Astrocyte of the spinal cord (primary cell): ENCODE results near the gene PLXNA2.

ENCODE experiments used
- DNase-seq: peaks from one replicate; pipeline ENCODE4 v3.0.0; 2011; ENCODE audit warnings: low read depth, low spot score
- H3K4me3 ChIP-seq: 2 replicates; pipeline ENCODE4 v1.5.1; 2011; ENCODE audit warnings: low read depth, mild to moderate bottlenecking, low read length, moderate library complexity
- in situ Hi-C: cut with HindIII; loops from 2 replicates; pipeline ENCODE4 v1.10.0; 2017; ENCODE audit warnings: low sequenced_read_pairs
- TF ChIP-seq, protein P1 (sequence below): IDR thresholded peaks from 2 replicates; pipeline ENCODE4 v1.5.1; 2012; ENCODE audit warnings: low read depth, mild to moderate bottlenecking, low read length, inconsistent platforms

PLXNA2 gene

DNA sequence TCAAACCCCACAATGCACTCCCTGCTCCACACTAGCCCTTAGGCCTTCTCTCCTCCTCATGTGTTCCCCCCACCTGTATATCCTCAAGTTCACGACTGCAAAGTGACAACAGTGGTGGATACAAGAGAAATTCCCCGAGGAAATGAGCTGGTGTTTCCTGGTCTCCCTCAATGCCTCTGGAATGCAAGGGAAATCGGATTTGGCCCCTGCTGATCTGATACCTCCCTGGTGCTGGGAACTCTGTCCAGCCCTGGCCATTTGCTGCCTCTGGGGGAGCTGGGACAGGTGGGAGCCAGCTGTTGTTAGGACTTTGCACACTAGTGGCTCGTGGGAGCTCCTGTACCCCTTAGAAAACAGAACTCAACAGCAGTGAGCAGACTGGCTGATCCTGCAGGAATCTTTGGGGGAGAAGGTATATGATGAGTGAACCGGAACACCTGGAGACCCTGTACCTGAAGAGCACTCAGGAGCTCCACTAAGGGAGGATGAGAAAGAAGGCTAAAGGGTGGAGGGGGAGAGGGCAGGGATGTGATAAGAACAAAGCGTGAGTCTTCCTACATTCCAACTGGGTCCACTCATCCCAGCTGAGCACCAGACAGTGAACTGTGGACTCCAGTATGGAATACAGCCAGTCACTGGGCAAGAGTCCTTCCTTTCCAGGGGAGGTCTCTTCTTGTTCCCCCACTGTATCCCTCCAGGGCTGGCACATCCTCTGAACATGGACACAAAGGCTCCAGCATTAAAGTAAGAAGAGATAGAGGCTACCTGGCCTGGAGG lies 69.3 kb downstream of the PLXNA2 start:
- TF ChIP-seq, protein P1, sequence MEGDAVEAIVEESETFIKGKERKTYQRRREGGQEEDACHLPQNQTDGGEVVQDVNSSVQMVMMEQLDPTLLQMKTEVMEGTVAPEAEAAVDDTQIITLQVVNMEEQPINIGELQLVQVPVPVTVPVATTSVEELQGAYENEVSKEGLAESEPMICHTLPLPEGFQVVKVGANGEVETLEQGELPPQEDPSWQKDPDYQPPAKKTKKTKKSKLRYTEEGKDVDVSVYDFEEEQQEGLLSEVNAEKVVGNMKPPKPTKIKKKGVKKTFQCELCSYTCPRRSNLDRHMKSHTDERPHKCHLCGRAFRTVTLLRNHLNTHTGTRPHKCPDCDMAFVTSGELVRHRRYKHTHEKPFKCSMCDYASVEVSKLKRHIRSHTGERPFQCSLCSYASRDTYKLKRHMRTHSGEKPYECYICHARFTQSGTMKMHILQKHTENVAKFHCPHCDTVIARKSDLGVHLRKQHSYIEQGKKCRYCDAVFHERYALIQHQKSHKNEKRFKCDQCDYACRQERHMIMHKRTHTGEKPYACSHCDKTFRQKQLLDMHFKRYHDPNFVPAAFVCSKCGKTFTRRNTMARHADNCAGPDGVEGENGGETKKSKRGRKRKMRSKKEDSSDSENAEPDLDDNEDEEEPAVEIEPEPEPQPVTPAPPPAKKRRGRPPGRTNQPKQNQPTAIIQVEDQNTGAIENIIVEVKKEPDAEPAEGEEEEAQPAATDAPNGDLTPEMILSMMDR: no peak
- no peak for DNase-seq
- H3K4me3 ChIP-seq: no peak overlapping the region
- in situ Hi-C loops: no loop called here

DNA sequence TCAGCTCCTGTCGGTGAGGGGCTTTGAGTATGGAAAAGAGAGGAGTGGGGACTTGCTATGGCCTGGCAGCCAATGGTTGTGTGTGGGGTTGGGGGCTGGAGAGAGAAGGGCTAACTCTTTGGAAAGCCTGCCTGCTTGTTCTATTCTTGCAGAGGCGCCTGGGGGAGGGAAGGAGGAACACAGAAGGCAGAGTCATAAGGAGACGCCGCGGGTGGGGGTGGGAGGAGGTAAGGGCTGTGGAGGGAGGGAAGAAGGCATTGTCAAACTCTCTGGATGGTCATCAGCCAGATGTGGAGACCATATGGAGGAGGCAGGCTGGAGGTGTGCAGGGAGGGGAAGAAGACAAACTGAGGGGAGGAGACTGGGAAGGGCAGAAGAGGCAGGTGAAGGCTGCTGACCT lies 70.0 kb downstream of the PLXNA2 start:
- no peak for DNase-seq
- in situ Hi-C loops: no loop called here
- TF ChIP-seq, protein P1: no peak
- no peak overlapping the region for H3K4me3 ChIP-seq

DNA sequence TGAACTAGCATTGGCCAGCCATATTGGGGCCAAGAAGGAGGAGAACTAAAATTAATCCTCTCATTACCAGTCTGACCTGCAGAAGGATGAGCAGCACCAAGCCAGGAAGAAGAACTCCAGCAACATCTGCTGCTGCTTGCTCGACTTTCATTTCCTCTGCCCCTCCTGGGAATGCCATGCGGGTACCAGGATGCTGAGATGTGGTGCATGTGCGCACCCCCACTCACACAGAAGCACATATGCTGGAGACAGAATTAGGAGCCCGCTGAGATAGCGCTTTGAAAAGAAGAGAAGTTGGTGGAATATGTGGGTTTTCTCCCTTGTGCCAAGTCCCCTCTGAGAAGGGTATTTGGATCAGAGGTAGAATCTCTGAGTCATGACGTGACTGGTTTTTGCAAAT lies 70.4 kb downstream of the PLXNA2 start:
- in situ Hi-C loops: no loop called here
- no peak overlapping the region for H3K4me3 ChIP-seq
- TF ChIP-seq, protein P1: no peak
- DNase-seq: no peak

DNA sequence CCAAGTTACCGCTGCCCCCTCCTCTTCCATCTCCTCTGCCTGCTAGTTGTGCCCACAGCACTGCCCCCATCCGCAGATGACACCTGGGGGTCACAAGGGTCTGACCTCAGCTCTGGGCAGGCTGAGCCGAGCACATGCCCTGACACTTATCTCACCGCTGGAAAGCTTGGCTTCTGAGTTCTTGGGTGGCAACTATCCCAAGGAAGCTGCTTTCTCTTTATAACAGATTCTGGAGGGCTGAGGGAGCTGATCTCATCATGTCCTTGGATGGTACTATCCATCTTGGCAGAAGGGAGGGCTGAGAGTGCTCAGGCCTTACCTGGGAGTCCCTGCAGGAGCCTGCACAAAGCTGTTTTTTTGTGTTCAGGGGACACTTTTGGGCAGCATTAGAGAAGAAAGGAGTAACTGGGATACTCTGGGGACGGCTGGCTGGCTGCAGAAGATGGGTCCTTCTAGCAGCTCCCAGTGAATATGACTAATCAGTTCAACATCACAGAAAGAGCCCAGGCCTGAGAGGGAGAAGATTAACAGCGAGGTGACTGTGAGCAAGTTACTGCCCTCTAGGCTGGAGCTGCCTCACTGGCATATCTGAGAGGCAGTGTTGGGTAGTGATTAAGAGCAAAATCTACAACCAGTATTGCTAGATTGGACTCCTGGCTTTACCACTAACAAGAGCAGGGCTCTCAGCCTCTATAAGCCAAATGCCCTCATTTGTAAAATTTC lies 71.6 kb downstream of the PLXNA2 start:
- TF ChIP-seq, protein P1: no peak
- in situ Hi-C loops: no loop called here
- no peak for DNase-seq
- H3K4me3 ChIP-seq: no peak overlapping the region

DNA sequence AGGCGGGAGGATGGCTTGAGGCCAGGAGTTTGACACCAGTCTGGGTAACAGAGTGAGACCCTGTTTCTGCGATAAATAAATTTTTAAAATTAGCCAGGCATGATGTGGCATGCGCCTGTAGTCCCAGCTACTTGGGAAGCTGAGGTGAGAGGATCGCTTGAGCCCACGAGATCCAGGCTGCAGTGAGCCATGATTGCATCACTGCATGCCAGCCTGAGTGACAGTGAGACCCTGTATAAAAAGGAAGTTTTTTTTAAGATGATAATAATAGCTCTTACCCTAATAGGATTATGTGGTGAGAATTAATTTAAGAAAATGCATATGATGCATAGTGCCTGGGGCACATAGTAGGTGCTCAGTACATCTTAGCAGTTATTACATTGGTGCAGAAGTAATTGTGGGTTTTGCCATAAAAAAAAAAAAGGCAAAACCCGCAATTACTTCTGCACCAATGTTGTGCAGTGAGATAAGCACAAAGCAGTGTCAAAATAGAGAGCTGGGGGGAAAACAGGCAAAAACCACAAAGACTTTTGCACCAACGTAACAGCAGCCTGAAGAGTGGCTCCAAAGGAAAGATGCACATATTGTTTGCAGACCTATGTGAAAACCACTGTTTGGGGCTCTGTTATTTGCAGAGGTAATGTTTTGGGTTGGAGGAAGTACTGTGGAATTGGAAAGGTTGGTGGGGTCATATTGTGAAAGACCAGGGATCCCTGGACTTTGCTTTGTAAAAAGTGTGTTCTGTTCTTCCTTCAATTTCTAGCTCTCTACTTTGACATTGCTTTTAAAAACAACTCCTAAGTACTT lies 72.4 kb downstream of the PLXNA2 start:
- no peak for DNase-seq

DNA sequence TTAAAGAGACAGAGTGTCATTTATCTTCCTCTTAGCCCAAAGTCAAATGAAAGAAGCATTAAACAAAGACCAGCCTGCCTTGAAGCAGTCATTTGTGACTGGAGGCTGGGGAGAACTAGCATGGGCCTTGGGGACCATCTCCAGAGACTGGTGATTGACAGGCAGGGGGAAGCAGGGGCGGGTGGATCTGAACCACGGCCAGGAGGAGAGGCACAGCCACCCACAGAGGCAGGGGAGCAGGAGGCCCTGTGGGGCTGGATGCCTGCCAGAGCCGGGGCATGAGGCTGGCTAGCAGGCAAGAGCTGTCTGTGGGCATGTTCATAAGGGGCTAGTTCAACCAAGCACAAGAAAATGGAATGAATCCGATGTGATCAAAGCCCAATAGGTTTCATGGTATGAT lies 73.9 kb downstream of the PLXNA2 start:
- in situ Hi-C loops: no loop called here
- no peak overlapping the region for H3K4me3 ChIP-seq
- DNase-seq: no peak
- TF ChIP-seq, protein P1: no peak

More for the DNA sequence above, 72.4 kb downstream of the PLXNA2 start:
- in situ Hi-C loops: no loop called here
- H3K4me3 ChIP-seq: no peak overlapping the region
- TF ChIP-seq, protein P1: no peak
